Stimulated activated naive CD8-positive, alpha-beta T cell treated with anti-CD3 and anti-CD28 coated beads, Interleukin-15, Interleukin-2, amounts not matched to agents 100 ng/mL and 50 ng/mL, for 24 hours (primary cell): ENCODE results near the gene SPG7.
"Not testable (repeated sequence)": the region's sequence is repeated elsewhere in the genome, so short reads cannot be mapped to it uniquely, and the experiment has no call there.

Experiments
- H3K27ac Mint-ChIP-seq: one replicate; pipeline ENCODE4 v1.8.0; 2021; ENCODE audit warnings: mild to moderate bottlenecking, mixed read lengths
- H3K27me3 Mint-ChIP-seq: one replicate; pipeline ENCODE4 v1.8.0; 2021; ENCODE audit warnings: mixed read lengths
- H3K36me3 Mint-ChIP-seq: one replicate; pipeline ENCODE4 v1.8.0; 2021; ENCODE audit warnings: low read depth, mixed read lengths
- H3K4me1 Mint-ChIP-seq: one replicate; pipeline ENCODE4 v1.8.0; 2021; ENCODE audit warnings: low read depth, mixed read lengths
- H3K4me3 Mint-ChIP-seq: one replicate; pipeline ENCODE4 v1.8.0; 2021; ENCODE audit warnings: mild to moderate bottlenecking, mixed read lengths
- H3K9me3 Mint-ChIP-seq: one replicate; pipeline ENCODE4 v1.8.0; 2021; ENCODE audit warnings: mixed read lengths

Gene SPG7

GRCh38 chr16:89577055-89577759 lies 69.0 kb downstream of the SPG7 start:
- Mint-ChIP-seq H3K27me3 (peaks cover 9% of the 10 kb centered on the region), H3K27ac (no peak overlapping the region), H3K4me1 (peaks cover 1% of the 10 kb centered on the region), H3K4me3 (no peak overlapping the region), H3K36me3 (no peaks in the 10 kb centered on the region), H3K9me3 (no peaks in the 10 kb centered on the region)

- H3K4me1 Mint-ChIP-seq: no peaks in the 10 kb centered on the region
- no peaks in the 10 kb centered on the region for H3K27me3 Mint-ChIP-seq
- no peaks in the 10 kb centered on the region for H3K9me3 Mint-ChIP-seq
- no peak overlapping the region for H3K4me3 Mint-ChIP-seq
- no peaks in the 10 kb centered on the region for H3K36me3 Mint-ChIP-seq
- no peak overlapping the region for H3K27ac Mint-ChIP-seq
Measured at GRCh38 chr16:89579351-89579750, 71.1 kb downstream of the SPG7 start.

- H3K9me3 Mint-ChIP-seq: no peaks in the 10 kb centered on the region
- no peak overlapping the region for H3K27ac Mint-ChIP-seq
- H3K27me3 Mint-ChIP-seq: no peaks in the 10 kb centered on the region
- H3K4me3 Mint-ChIP-seq: no peak overlapping the region
- H3K36me3 Mint-ChIP-seq: no peaks in the 10 kb centered on the region
- no peaks in the 10 kb centered on the region for H3K4me1 Mint-ChIP-seq
Measured at GRCh38 chr16:89581045-89581695, 73.0 kb downstream of the SPG7 start.

GRCh38 chr16:89581861-89582563 lies 73.8 kb downstream of the SPG7 start:
- no peaks in the 10 kb centered on the region for H3K9me3 Mint-ChIP-seq
- H3K4me1 Mint-ChIP-seq: no peaks in the 10 kb centered on the region
- no peaks in the 10 kb centered on the region for H3K27me3 Mint-ChIP-seq
- no peak overlapping the region for H3K4me3 Mint-ChIP-seq
- H3K36me3 Mint-ChIP-seq: no peaks in the 10 kb centered on the region
- H3K27ac Mint-ChIP-seq: no peak overlapping the region

GRCh38 chr16:89582614-89583196 lies 74.5 kb downstream of the SPG7 start:
- no peaks in the 10 kb centered on the region for H3K27me3 Mint-ChIP-seq
- no peaks in the 10 kb centered on the region for H3K9me3 Mint-ChIP-seq
- H3K4me1 Mint-ChIP-seq: no peaks in the 10 kb centered on the region
- H3K27ac Mint-ChIP-seq: no peak overlapping the region
- H3K36me3 Mint-ChIP-seq: no peaks in the 10 kb centered on the region
- H3K4me3 Mint-ChIP-seq: no peak overlapping the region

GRCh38 chr16:89583197-89583894 lies 75.1 kb downstream of the SPG7 start:
- Mint-ChIP-seq H3K36me3 (no peaks in the 10 kb centered on the region), H3K4me3 (no peak overlapping the region), H3K9me3 (no peaks in the 10 kb centered on the region), H3K27ac (no peak overlapping the region), H3K4me1 (no peaks in the 10 kb centered on the region), H3K27me3 (no peaks in the 10 kb centered on the region)

GRCh38 chr16:89583895-89584644 lies 75.9 kb downstream of the SPG7 start:
- Mint-ChIP-seq H3K4me1 (no peaks in the 10 kb centered on the region), H3K27ac (no peak overlapping the region), H3K36me3 (no peaks in the 10 kb centered on the region), H3K27me3 (no peaks in the 10 kb centered on the region), H3K9me3 (no peaks in the 10 kb centered on the region), H3K4me3 (no peak overlapping the region)

- no peak overlapping the region for H3K4me3 Mint-ChIP-seq
- H3K9me3 Mint-ChIP-seq: no peaks in the 10 kb centered on the region
- no peak overlapping the region for H3K27ac Mint-ChIP-seq
- no peaks in the 10 kb centered on the region for H3K4me1 Mint-ChIP-seq
- H3K36me3 Mint-ChIP-seq: no peaks in the 10 kb centered on the region
- H3K27me3 Mint-ChIP-seq: no peaks in the 10 kb centered on the region
Measured at GRCh38 chr16:89584768-89585549, 76.8 kb downstream of the SPG7 start.

GRCh38 chr16:89586218-89586617 lies 78.0 kb downstream of the SPG7 start:
- H3K27me3 Mint-ChIP-seq: no peaks in the 10 kb centered on the region
- H3K27ac Mint-ChIP-seq: no peak overlapping the region
- no peaks in the 10 kb centered on the region for H3K36me3 Mint-ChIP-seq
- no peak overlapping the region for H3K4me3 Mint-ChIP-seq
- H3K4me1 Mint-ChIP-seq: no peaks in the 10 kb centered on the region
- no peaks in the 10 kb centered on the region for H3K9me3 Mint-ChIP-seq

GRCh38 chr16:89586853-89587252 lies 78.7 kb downstream of the SPG7 start:
- H3K4me1 Mint-ChIP-seq: no peaks in the 10 kb centered on the region
- H3K27me3 Mint-ChIP-seq: no peaks in the 10 kb centered on the region
- no peaks in the 10 kb centered on the region for H3K36me3 Mint-ChIP-seq
- H3K4me3 Mint-ChIP-seq: no peak overlapping the region
- H3K27ac Mint-ChIP-seq: no peak overlapping the region
- H3K9me3 Mint-ChIP-seq: no peaks in the 10 kb centered on the region

GRCh38 chr16:89587676-89588075 lies 79.5 kb downstream of the SPG7 start:
- not testable (repeated sequence) for H3K36me3 Mint-ChIP-seq, H3K4me1 Mint-ChIP-seq, H3K27ac Mint-ChIP-seq, H3K27me3 Mint-ChIP-seq, H3K9me3 Mint-ChIP-seq, H3K4me3 Mint-ChIP-seq

GRCh38 chr16:89588413-89589109 lies 80.4 kb downstream of the SPG7 start:
- H3K36me3 Mint-ChIP-seq: no peaks in the 10 kb centered on the region
- no peaks in the 10 kb centered on the region for H3K27me3 Mint-ChIP-seq
- H3K4me3 Mint-ChIP-seq: no peak overlapping the region
- peaks cover 1% of the 10 kb centered on the region for H3K4me1 Mint-ChIP-seq
- no peaks in the 10 kb centered on the region for H3K9me3 Mint-ChIP-seq
- no peak overlapping the region for H3K27ac Mint-ChIP-seq

GRCh38 chr16:89589241-89589926 lies 81.2 kb downstream of the SPG7 start:
- Mint-ChIP-seq H3K36me3 (no peaks in the 10 kb centered on the region), H3K27ac (no peak overlapping the region), H3K27me3 (no peaks in the 10 kb centered on the region), H3K4me1 (peaks cover 10% of the 10 kb centered on the region), H3K4me3 (no peak overlapping the region), H3K9me3 (no peaks in the 10 kb centered on the region)
